Mononuclear cell (primary cell): ENCODE data around the gene HSPA14. TPM values are rescaled to one million over a fixed set of nuclear protein-coding genes. Genes with fewer than 3 reads are reported as not detected.

ENCODE experiments used
- H3K27me3 ChIP-seq: 2 replicates; pipeline ENCODE4 v1.6.0; 2011; ENCODE audit warnings: low read length, control low read depth; ENCODE audit not compliant: insufficient read depth
- H3K4me1 ChIP-seq: 2 replicates; pipeline ENCODE4 v1.5.1; 2011; ENCODE audit warnings: mild to moderate bottlenecking, low read length, control low read depth; ENCODE audit not compliant: insufficient read depth
- H3K4me3 ChIP-seq: 2 replicates; pipeline ENCODE4 v1.5.1; 2011; ENCODE audit warnings: mild to moderate bottlenecking, low read length, moderate library complexity
- H3K9me3 ChIP-seq: 2 replicates; pipeline ENCODE4 v1.5.1; 2011; ENCODE audit warnings: low read depth, mild to moderate bottlenecking, control low read depth, low read length
- total RNA-seq: library from RNA; depleted of rRNA; stranded (reverse); fragments of >200 nt; gene quantifications from one replicate; pipeline ENCODE4 v1.2.3, GENCODE V29; 2012

The HSPA14 gene
- total RNA-seq, 1 donor, result 25.9 TPM

- Histone ChIP-seq H3K4me3 (no peak overlapping the region), H3K9me3 (no peaks in the 10 kb centered on the region), H3K27me3 (no peaks in the 10 kb centered on the region), H3K4me1 (peaks cover 17% of the 10 kb centered on the region)
Observed at GRCh38 chr10:14822879-14823755, 15.0 kb upstream of the HSPA14 start.

DNA sequence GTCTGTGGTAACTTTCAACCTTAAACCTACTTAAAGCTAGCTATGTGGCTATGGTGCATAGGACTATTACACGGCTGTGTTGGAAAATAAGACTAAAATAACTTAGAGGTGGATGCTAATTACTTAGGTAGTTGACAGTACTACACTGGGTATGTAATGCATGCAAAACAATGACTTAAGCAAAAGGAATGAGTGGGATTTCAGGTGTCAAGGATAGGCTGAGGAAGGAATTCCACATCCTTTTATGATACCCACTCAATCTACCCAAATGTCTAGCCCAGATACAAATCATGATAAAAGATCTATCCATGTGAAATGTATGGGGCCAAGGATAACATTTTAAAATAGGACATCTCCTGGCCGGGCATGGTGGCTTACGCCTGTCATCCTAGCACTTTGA is 14.1 kb upstream of the HSPA14 start:
- Histone ChIP-seq H3K27me3 (no peaks in the 10 kb centered on the region), H3K9me3 (no peaks in the 10 kb centered on the region), H3K4me3 (no peak overlapping the region), H3K4me1 (peaks cover 17% of the 10 kb centered on the region)

GRCh38 chr10:14826076-14826829 is 11.9 kb upstream of the HSPA14 start:
- H3K27me3 ChIP-seq, result no peaks in the 10 kb centered on the region
- H3K4me3 ChIP-seq, result no peak overlapping the region
- no peaks in the 10 kb centered on the region for H3K9me3 ChIP-seq
- H3K4me1 ChIP-seq, result peaks cover 17% of the 10 kb centered on the region

- Histone ChIP-seq H3K4me1 (peaks cover 12% of the 10 kb centered on the region), H3K4me3 (no peak overlapping the region), H3K9me3 (no peaks in the 10 kb centered on the region), H3K27me3 (no peaks in the 10 kb centered on the region)
Observed at GRCh38 chr10:14833106-14833505, 5.0 kb upstream of the HSPA14 start.

GRCh38 chr10:14836208-14836607 is 1.9 kb upstream of the HSPA14 start:
- peaks cover 24% of the 10 kb centered on the region for H3K4me1 ChIP-seq
- no peak overlapping the region for H3K4me3 ChIP-seq
- H3K27me3 ChIP-seq, result no peaks in the 10 kb centered on the region
- H3K9me3 ChIP-seq, result no peaks in the 10 kb centered on the region

DNA sequence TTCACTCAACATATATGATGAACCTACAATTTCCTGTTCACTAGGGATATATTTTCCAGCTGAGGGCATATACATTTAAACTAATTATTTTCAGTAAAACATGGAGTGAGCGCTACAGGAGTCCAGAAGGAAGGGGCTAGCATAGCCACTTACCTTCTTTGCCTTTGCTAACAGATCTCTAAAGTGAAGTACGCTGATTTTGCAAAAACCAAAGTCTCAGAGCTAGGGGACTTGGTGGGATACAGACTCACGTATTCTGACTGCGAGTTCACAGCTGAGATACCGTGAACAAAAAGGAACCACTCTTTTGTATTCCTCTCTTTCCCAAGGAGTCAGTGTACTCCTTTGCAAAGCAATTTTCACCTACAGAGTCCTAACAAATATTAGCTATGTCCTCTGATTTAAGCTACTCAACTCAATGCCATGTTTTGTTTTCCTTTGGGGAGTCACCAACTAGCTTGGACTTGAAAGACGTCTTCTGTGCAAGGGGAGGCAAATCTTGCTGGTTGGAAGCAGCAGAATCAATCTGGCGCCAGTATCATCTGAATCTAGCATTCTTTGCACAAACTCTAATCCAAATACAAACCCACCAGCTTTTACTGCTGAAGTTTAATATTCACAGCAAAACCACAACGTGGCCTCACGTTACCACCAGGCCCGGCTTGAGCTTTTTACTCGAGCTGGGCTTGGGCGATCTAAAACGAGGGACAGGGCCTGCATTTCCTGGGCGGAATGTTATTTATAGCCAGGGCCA is 926 bp upstream of the HSPA14 start:
- peak overlapping the region; percentile 98 for H3K4me3 ChIP-seq
- peaks cover 24% of the 10 kb centered on the region for H3K4me1 ChIP-seq
- H3K27me3 ChIP-seq, result no peaks in the 10 kb centered on the region
- H3K9me3 ChIP-seq, result no peaks in the 10 kb centered on the region

GRCh38 chr10:14838582-14839304 is 637 bp downstream of the HSPA14 start:
- peaks cover 24% of the 10 kb centered on the region for H3K4me1 ChIP-seq
- H3K9me3 ChIP-seq, result no peaks in the 10 kb centered on the region
- peak overlapping the region; percentile 98 for H3K4me3 ChIP-seq
- H3K27me3 ChIP-seq, result no peaks in the 10 kb centered on the region

GRCh38 chr10:14839305-14839695 is 1.2 kb downstream of the HSPA14 start:
- Histone ChIP-seq H3K27me3 (no peaks in the 10 kb centered on the region), H3K4me1 (peaks cover 24% of the 10 kb centered on the region), H3K4me3 (peak overlapping the region; percentile 98), H3K9me3 (no peaks in the 10 kb centered on the region)

GRCh38 chr10:14840178-14840577 is 2.1 kb downstream of the HSPA14 start:
- H3K9me3 ChIP-seq, result no peaks in the 10 kb centered on the region
- peaks cover 24% of the 10 kb centered on the region for H3K4me1 ChIP-seq
- H3K27me3 ChIP-seq, result no peaks in the 10 kb centered on the region
- H3K4me3 ChIP-seq, result no peak overlapping the region

GRCh38 chr10:14843327-14843988 is 5.4 kb downstream of the HSPA14 start:
- H3K4me1 ChIP-seq, result peaks cover 12% of the 10 kb centered on the region
- no peaks in the 10 kb centered on the region for H3K27me3 ChIP-seq
- no peak overlapping the region for H3K4me3 ChIP-seq
- no peaks in the 10 kb centered on the region for H3K9me3 ChIP-seq

DNA sequence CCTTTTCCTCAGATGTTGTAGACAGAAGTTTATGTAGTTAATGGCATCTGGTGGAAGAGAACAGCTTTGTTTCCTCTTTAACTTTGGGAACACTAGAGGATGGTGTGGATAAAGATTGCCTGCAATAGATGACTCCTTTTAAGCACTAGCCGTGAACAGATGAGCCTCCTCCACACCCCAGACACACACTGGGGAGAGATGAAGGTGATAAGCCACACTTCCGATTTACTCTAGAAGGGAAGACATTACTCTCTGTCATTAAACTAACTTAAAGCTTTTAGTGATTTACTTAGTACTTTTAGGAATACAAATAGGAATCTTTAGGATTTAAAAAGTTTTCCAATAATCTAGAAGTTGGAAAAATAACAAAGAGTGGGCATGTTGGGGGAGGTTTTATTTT is 6.8 kb downstream of the HSPA14 start:
- H3K4me3 ChIP-seq, result no peak overlapping the region
- H3K27me3 ChIP-seq, result no peaks in the 10 kb centered on the region
- H3K9me3 ChIP-seq, result no peaks in the 10 kb centered on the region
- no peaks in the 10 kb centered on the region for H3K4me1 ChIP-seq

GRCh38 chr10:14852236-14852635 is 14.1 kb downstream of the HSPA14 start:
- Histone ChIP-seq H3K9me3 (no peaks in the 10 kb centered on the region), H3K4me1 (no peaks in the 10 kb centered on the region), H3K27me3 (no peaks in the 10 kb centered on the region), H3K4me3 (no peak overlapping the region)

DNA sequence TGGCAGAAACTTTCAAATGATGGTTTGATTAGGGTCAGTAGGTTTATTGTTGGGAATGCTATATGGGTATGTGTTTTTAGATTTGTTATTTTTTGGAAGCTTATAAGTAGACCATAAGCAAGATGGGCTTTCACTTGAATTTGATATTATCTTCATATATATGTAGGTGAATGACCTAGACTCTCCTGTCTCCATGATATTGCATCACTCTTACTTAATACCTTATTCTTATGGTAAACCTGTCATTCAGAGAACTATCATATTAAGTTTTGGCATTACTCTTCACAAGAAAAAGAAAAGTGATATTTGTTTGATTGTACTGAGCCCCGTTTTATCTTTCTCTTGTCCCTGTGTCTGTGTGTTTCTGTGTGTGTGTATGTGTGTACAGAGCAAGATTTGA is 17.3 kb downstream of the HSPA14 start:
- Histone ChIP-seq H3K4me3 (no peak overlapping the region), H3K9me3 (no peaks in the 10 kb centered on the region), H3K4me1 (peaks cover 7% of the 10 kb centered on the region), H3K27me3 (no peaks in the 10 kb centered on the region)

DNA sequence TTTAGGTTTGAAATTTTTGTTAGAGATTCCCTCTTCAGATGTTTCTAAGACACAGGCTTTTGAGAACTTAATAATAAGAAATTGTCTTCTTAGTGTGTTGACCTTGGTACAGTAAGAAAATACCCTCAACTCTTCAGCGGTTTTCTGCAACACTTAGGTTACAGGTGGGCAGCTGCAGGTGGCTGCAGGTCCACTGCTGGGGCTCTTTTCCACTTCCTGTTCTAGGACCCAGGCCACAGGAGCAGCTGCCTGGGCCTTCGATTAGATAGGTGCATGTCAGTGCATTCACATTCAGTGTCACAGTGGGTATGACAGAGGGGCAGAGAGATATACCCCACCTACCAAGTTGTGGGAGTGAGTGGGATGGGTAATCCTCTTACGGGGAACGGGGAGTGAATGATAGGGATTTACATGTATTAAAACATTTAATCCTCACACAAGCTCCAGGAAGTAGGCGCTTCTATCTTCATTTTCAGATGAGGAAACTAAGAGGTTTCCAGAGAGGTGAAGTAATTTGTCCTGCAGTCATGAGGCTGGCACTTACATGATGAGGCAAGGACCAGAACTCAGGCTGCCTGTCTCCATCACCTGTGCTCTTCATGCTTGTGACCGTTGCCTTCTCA is 20.3 kb downstream of the HSPA14 start:
- Histone ChIP-seq H3K9me3 (no peaks in the 10 kb centered on the region), H3K4me3 (no peak overlapping the region), H3K4me1 (peaks cover 7% of the 10 kb centered on the region), H3K27me3 (no peaks in the 10 kb centered on the region)
